HepG2 (cell line): ENCODE data around the gene ADI1. TPM values are rescaled to one million over a fixed set of nuclear protein-coding genes. Genes with fewer than 3 reads are reported as not detected.

ENCODE experiments used
- CBX2 ChIP-seq, 2 experiments: fragments of 200-600 bp in 1 of 2; sonication (generic); formaldehyde crosslinking in 1 of 2; IDR thresholded peaks; 2 replicates each; pipeline versions ENCODE4 v1.7.0 to v1.8.1; 2018 to 2022; ENCODE audit warnings: low read depth in 2 of 2, low read length in 1 of 2, mild to moderate bottlenecking in 1 of 2, missing genetic modification reagents in 1 of 2
- FOXC1 ChIP-seq: sonication (generic); formaldehyde crosslinking; IDR thresholded peaks from 2 replicates; pipeline ENCODE4 v1.8.0; 2022; ENCODE audit warnings: mild to moderate bottlenecking, missing genetic modification reagents, borderline replicate concordance
- FOXM1 ChIP-seq: sonication (generic); formaldehyde crosslinking; IDR thresholded peaks from 2 replicates; pipeline ENCODE4 v1.5.0; 2020; ENCODE audit warnings: missing genetic modification reagents
- GRHL1 ChIP-seq: sonication (generic); formaldehyde crosslinking; conservative IDR thresholded peaks from 2 replicates; pipeline ENCODE4 v1.8.0; 2022; ENCODE audit warnings: missing genetic modification reagents
- IKZF4 ChIP-seq: sonication (generic); formaldehyde crosslinking; IDR thresholded peaks from 2 replicates; pipeline ENCODE4 v1.5.1; 2020; ENCODE audit warnings: borderline replicate concordance, mild to moderate bottlenecking, low read depth, missing genetic modification reagents; ENCODE audit errors: not compliant biosample characterization
- IRX3 ChIP-seq: sonication (generic); formaldehyde crosslinking; IDR thresholded peaks from 2 replicates; pipeline ENCODE4 v1.8.1; 2023; ENCODE audit warnings: mild to moderate bottlenecking, low read depth, missing genetic modification reagents, borderline replicate concordance
- KLF16 ChIP-seq, 2 experiments: sonication (generic) in 1 of 2; formaldehyde crosslinking in 1 of 2; IDR thresholded peaks; 2 replicates each; pipeline versions ENCODE4 v1.6.1 to v1.8.0; 2016 to 2023; ENCODE audit warnings: missing genetic modification reagents in 2 of 2, missing compliant biosample characterization in 1 of 2
- MTERF4 ChIP-seq: sonication (generic); formaldehyde crosslinking; IDR thresholded peaks from 2 replicates; pipeline ENCODE4 v1.8.0; 2023; ENCODE audit warnings: mild to moderate bottlenecking, missing genetic modification reagents
- MXD4 ChIP-seq: IDR thresholded peaks from 2 replicates; pipeline ENCODE4 v1.6.1; 2016; ENCODE audit warnings: mild to moderate bottlenecking, missing biosample characterization, missing genetic modification reagents
- NFE2L2 ChIP-seq: fragments of 150-350 bp; IDR thresholded peaks from 2 replicates; pipeline ENCODE4 v1.6.1; 2014; ENCODE audit warnings: low read length
- PBX3 ChIP-seq: sonication (generic); formaldehyde crosslinking; IDR thresholded peaks from 2 replicates; pipeline ENCODE4 v1.8.1; 2023; ENCODE audit warnings: missing genetic modification reagents, inconsistent platforms, borderline replicate concordance
- PTBP1 ChIP-seq: fragments of 200-400 bp; formaldehyde crosslinking; IDR thresholded peaks from 2 replicates; pipeline ENCODE4 v1.6.1; 2018; ENCODE audit warnings: low read length, low read depth; ENCODE audit not compliant: poor library complexity, severe bottlenecking
- SATB2 ChIP-seq: sonication (generic); formaldehyde crosslinking; IDR thresholded peaks from 2 replicates; pipeline ENCODE4 v1.5.0; 2020; ENCODE audit warnings: missing genetic modification reagents
- SIX1 ChIP-seq: sonication (generic); formaldehyde crosslinking; IDR thresholded peaks from 2 replicates; pipeline ENCODE4 v1.4.0; 2020; ENCODE audit warnings: missing genetic modification reagents, borderline replicate concordance
- SP4 ChIP-seq: sonication (generic); formaldehyde crosslinking; IDR thresholded peaks from 2 replicates; pipeline ENCODE4 v1.8.1; 2023; ENCODE audit warnings: mild to moderate bottlenecking, missing genetic modification reagents
- TAF15 ChIP-seq: fragments of 200-400 bp; formaldehyde crosslinking; IDR thresholded peaks from one replicate; pipeline ENCODE4 v1.6.1; 2018; ENCODE audit warnings: mild to moderate bottlenecking, low read depth, low read length; ENCODE audit not compliant: poor library complexity, severe bottlenecking
- ZMAT3 ChIP-seq: sonication (generic); formaldehyde crosslinking; conservative IDR thresholded peaks from 2 replicates; pipeline ENCODE4 v1.7.0; 2021; ENCODE audit warnings: missing genetic modification reagents
- ZNF326 ChIP-seq: sonication (generic); formaldehyde crosslinking; IDR thresholded peaks from 2 replicates; pipeline ENCODE4 v1.4.0; 2020; ENCODE audit warnings: missing genetic modification reagents, borderline replicate concordance
- ZNF558 ChIP-seq: sonication (generic); formaldehyde crosslinking; IDR thresholded peaks from 2 replicates; pipeline ENCODE4 v1.9.0; 2022; ENCODE audit warnings: mild to moderate bottlenecking, missing genetic modification reagents, borderline replicate concordance
- ZNF562 ChIP-seq: sonication (generic); formaldehyde crosslinking; IDR thresholded peaks from 2 replicates; pipeline ENCODE4 v1.8.0; 2022; ENCODE audit warnings: missing genetic modification reagents, borderline replicate concordance
- ZNF629 ChIP-seq: sonication (generic); formaldehyde crosslinking; conservative IDR thresholded peaks from 2 replicates; pipeline ENCODE4 v1.5.0; 2020; ENCODE audit warnings: missing genetic modification reagents
- ZNF670 ChIP-seq: sonication (generic); formaldehyde crosslinking; IDR thresholded peaks from 2 replicates; pipeline ENCODE4 v1.8.0; 2022; ENCODE audit warnings: mild to moderate bottlenecking, missing genetic modification reagents, borderline replicate concordance
- ZNF772 ChIP-seq: sonication (generic); formaldehyde crosslinking; IDR thresholded peaks from 2 replicates; pipeline ENCODE4 v1.5.0; 2020; ENCODE audit warnings: mild to moderate bottlenecking, missing genetic modification reagents
- polyA plus RNA-seq, 8 experiments: library from polyadenylated mRNA; depleted of rRNA in 3 of 8; stranded (reverse) in 7 of 8; unstranded in 1 of 8; fragments of >200 nt; fragmentation: Illumina TruSeq in 4 of 8; extraction: Trizol in 4 of 8; gene quantifications; 2 replicates each; pipeline versions ENCODE4 v1.2.1 to v1.2.3, GENCODE V29; 2011 to 2016; ENCODE audit warnings: low read depth in 4 of 8, missing spikeins in 1 of 8, mixed read lengths in 1 of 8; ENCODE audit not compliant: insufficient read depth in 1 of 8
- total RNA-seq, 5 experiments: library from RNA; depleted of rRNA; stranded (reverse); fragments of >200 nt; fragmentation: Illumina TruSeq; extraction: Trizol; gene quantifications; 2 replicates each; pipeline ENCODE4 v1.2.3, GENCODE V29; 2016; ENCODE audit warnings: low read depth in 1 of 5
- TF ChIP-seq, protein P1 (sequence below): sonication (generic); formaldehyde crosslinking; IDR thresholded peaks from 2 replicates; pipeline ENCODE4 v1.4.0; 2020; ENCODE audit warnings: missing genetic modification reagents

The ADI1 gene
- total and polyA plus RNA-seq, 2 of the 13 experiments (the other 11 are each of a cell fraction or from before 2014, with no cell fraction given): 28.7 to 123 TPM

DNA sequence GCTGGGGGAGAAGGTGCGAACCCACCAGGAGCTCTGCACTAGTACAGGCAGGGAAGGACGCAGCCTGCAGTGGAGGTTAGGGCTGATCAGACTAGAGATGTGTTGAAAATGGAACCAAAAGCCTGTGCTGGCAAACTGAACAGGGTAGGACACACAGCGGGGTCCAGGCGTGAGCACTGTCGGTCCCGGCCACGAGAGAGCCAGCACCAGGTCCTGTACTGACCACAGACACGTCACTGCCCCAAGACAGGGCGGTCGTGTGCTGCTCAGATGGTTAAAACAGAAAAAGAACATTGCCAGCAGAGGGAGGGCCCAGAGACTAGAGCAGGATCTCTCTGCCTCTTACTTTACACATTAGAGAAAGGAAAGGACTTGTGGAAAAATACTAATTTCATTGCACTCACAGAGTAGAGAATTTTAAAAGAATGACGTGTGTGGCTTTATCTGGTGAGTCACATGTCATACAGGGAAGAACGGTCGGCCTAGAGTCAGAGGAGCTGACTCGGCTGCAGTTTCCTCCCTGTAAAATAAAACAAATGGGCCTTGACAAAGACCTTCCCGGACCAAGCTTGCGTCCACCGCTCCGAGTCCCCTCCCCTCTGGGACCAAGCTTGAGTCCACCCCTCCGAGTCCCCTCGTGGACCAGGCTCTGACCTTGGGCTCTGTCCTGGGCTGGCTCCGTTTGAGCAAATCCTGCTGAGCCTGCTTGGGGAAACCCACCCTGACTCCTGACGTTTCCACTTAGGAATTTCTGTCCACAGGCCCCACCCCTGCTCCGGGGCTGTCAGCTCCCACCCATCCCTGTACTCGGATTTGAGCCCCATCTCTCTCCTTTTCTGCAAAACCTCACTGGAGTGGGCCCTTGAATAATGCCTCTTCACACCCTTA lies 16.7 kb upstream of the ADI1 start (continued):
- TF ChIP-seq ZNF670 (CRISPR knock-in tag): no peak
- peak; percentile 43; the same call in 1 of the 2 replicates for TF ChIP-seq FOXC1 (CRISPR knock-in tag)
- no peak for TF ChIP-seq SATB2 (CRISPR knock-in tag)
- no peak for TF ChIP-seq FOXM1 (CRISPR knock-in tag)
- peak; percentile 70 for TF ChIP-seq MXD4 (CRISPR knock-in tag)
- TF ChIP-seq TAF15: no peak
- TF ChIP-seq IRX3 (CRISPR knock-in tag): no peak; the same call in 1 of the 2 replicates
- TF ChIP-seq, protein P1, sequence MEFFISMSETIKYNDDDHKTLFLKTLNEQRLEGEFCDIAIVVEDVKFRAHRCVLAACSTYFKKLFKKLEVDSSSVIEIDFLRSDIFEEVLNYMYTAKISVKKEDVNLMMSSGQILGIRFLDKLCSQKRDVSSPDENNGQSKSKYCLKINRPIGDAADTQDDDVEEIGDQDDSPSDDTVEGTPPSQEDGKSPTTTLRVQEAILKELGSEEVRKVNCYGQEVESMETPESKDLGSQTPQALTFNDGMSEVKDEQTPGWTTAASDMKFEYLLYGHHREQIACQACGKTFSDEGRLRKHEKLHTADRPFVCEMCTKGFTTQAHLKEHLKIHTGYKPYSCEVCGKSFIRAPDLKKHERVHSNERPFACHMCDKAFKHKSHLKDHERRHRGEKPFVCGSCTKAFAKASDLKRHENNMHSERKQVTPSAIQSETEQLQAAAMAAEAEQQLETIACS (CRISPR knock-in tag): no peak
- peak in 1 of 2 experiments; percentile 44; a peak in 1 of 4 replicates for TF ChIP-seq KLF16 (CRISPR knock-in tag; IDR thresholded peaks at IDR 0.05)
- peak; percentile 21; the same call in 1 of the 2 replicates for TF ChIP-seq ZMAT3 (CRISPR knock-in tag)
- TF ChIP-seq ZNF562: no peak
- TF ChIP-seq PTBP1: no peak
- peak; percentile 83; the same call in 1 of the 2 replicates for TF ChIP-seq MTERF4
- no peak for TF ChIP-seq SIX1
- no peak for TF ChIP-seq PBX3
- TF ChIP-seq CBX2 (IDR thresholded peaks at IDR 0.05; ENCODE audit: low read depth, low read length): no peak
- no peak for TF ChIP-seq CBX2 (CRISPR knock-in tag; IDR thresholded peaks at IDR 0.05; ENCODE audit: low read depth)
- TF ChIP-seq ZNF629 (CRISPR knock-in tag): no peak
- TF ChIP-seq IKZF4 (CRISPR knock-in tag): no peak
- TF ChIP-seq SP4: peak; percentile 66
- no peak for TF ChIP-seq ZNF326 (CRISPR knock-in tag)
- TF ChIP-seq ZNF558: no peak
- no peak for TF ChIP-seq NFE2L2
- TF ChIP-seq GRHL1 (CRISPR knock-in tag): no peak
- TF ChIP-seq ZNF772: 0 out of 2 replicates have a peak, but pooled peaks have one; percentile 35
